NCI-H2081 treated with DMSO at 0.1 percent for 48 hours (cell line): ENCODE results near the gene TACC2.

ENCODE experiments used
- DNase-seq: peaks from one replicate; lab custom pipeline; 2025; lab: John Stamatoyannopoulos, UW

TACC2 gene

DNA sequence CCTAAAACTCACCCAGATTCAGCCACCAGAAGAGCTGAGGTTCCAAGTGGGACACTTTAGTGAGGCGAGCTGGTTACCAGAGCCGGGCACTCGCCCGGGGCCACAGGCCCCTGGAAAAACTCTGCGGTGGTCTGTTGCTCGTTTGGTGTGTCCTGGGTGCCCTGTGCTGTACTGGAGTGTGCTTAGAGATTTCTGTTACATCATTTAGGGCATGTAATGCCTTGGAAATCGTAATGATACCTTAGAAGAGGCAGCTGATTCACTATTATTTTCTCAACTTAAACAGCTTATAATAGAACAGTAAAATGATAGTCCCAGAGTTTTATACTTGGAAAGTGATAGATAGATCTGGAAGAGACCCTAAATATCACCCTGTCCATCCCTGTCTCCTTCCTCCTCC, 233.7 kb downstream of the TACC2 start:
- no peak for DNase-seq

DNA sequence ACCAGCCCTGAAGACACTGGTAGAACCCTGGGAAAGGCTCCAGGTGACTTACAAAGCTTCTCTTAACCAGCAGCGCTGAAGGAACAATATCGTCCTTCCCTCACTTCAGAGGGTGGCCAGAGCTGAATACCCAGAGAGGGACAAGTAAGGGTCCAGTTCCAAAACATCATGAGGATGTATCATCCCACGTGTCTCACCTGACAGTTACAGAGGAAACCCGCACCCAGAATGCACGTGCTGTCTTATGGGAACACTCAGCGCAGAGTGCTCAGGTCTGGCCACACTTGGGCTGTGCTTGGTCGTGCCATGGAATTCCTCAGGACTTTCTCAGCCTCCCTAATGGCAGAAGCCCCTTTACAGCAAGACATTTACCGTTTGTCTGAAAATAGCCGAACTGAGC, 235.2 kb downstream of the TACC2 start:
- no peak for DNase-seq

GRCh38 chr10:122225330-122225729, 236.4 kb downstream of the TACC2 start:
- no peak for DNase-seq

- DNase-seq, result no peak
These were observed 238.8 kb downstream of the TACC2 start for GRCh38 chr10:122227754-122228153.

DNA sequence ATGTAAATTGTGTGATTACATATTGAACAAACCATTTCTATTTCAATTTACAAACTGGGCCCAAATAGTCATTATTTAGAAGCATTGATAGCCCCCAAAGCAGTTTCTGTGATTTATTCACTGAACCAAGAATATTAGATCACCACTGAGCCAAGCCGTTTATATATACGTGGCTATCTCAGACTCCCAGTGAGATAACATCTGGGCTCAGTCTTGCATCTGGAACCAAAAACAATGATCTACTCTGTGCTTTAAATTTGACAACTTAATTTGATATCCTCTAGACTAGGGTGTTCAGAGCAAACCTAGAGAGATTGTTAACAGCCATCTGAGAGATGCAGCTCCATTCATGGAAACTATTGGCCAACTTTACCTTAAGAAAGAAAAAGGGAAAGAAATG, 240.7 kb downstream of the TACC2 start:
- no peak for DNase-seq

DNA sequence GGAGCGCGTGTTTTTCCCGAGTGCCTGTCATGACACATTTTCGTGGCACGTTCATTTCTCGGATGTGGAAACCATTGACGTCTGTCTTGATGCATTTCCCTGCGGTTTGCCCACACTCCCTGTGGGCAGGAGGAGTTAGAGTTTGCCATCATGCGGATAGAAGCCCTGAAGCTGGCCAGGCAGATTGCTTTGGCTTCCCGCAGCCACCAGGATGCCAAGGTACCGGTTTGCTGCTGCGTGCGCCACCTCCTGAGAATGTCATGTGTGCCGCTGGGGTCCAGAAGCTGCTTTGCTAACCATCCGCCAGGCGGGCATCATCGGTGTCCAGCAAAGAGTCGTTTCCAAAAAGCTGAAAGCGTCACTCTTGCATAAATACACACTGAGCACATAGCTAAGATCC, 241.3 kb downstream of the TACC2 start:
- DNase-seq, result no peak

- peak; percentile 26 for DNase-seq
These were observed 243.8 kb downstream of the TACC2 start for GRCh38 chr10:122232769-122233168.

GRCh38 chr10:122233857-122234348, 244.9 kb downstream of the TACC2 start:
- no peak for DNase-seq

- DNase-seq, result no peak
These were observed 245.5 kb downstream of the TACC2 start for GRCh38 chr10:122234416-122234815.

DNA sequence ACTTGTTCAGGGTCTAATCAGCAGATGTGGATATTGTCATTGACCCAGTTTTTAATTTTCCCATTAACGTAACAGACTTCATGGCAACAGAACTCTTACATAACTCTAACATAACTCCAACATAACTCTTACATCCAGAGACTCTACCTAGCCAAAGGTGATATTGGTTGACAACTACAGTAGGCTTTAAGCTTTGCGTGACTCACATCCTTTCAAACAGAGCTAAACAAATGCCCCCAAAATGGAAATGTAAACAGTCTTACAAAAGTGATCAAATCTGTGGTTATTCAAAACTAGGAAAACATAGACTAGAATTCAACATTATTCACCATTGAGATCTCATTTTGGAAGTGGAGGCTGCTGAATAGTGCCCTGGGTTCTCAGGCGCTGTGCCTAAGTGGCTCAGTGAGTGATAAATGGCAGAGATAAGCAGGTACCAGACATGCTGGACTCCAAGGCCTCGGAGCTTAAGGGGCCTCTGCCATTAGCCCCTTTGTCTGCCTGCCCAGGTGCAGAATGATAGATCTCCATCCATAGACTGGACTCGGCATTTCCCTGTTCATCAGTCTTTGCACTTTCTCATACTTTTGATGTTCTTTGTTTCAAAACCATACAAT, 247.8 kb downstream of the TACC2 start:
- DNase-seq, result peak; percentile 59

DNA sequence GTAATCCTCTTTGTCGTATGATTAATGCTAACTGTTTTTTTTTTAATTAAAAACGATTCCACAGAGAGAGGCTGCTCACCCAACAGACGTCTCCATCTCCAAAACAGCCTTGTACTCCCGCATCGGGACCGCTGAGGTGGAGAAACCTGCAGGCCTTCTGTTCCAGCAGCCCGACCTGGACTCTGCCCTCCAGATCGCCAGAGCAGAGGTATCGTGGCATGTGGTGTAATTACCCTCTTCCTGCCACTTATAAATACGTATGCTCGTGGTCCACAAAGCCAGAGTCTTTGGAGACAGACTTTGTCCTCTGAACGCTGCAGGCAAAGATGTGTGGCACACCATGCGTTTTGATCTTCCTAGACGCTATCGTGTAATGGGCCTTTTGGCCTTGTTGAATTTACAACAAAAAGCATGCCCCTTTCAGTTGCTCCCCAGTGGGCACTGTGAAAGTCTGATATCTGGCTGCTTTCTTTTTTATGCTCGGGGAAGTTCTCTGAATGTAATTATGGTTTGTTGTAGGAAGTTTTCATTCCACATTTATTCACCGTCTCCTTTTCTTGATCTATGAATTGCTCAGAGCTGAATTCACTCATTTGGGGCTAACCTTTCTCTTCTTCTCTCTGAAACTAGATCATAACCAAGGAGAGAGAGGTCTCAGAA, 248.5 kb downstream of the TACC2 start:
- no peak for DNase-seq

DNA sequence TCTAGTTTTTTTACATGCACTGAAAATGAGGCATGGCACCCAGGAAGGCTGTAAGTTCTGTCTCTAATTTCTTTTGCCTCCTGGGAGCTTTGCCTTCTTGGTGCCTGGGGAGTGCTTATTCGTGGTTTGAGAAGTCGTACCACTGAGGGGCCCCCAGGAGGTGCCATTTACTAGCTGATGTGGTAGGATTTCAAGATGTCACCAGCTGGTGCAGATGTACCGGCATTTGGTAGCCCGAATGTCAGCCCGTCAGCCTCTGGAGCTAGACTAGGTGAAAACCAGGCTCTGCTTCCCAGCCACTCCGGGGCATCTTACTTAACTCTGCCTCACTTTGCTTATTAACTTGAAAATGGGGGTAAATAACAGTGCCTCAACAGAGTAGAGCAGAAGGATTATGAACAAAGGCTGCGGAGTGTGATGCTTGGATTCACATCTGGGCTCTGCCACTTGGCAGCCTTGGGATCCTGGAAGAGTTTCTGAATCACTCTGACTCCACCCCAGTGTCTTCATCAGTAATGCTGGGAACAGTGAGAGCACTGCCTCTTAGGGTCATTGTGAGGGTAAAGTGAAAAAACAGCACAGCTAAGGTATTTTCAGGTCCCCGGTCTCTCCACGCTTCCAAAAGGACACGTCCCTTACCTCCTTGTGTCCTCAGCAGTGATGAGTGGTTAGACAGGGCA, 250.8 kb downstream of the TACC2 start:
- no peak for DNase-seq

DNA sequence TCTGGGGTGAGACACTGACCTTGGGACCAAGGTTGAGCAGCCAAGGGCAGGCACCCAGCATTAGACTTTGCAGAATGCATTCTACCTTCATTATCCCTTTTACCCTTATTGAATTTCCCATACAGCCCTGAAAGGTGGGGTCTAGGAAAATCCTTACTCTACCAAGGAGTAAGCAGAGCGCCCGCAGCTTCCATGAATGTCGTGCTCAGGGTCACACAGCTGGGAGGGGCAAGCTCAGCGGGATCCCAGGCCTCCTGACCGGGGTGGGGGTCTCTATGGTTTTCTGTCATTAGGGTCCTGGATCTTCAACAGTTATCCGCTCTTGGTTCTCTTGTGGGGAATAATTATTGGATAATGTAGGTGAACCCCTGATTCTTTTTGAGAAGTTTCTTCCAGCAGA, 251.4 kb downstream of the TACC2 start:
- DNase-seq, result no peak

DNA sequence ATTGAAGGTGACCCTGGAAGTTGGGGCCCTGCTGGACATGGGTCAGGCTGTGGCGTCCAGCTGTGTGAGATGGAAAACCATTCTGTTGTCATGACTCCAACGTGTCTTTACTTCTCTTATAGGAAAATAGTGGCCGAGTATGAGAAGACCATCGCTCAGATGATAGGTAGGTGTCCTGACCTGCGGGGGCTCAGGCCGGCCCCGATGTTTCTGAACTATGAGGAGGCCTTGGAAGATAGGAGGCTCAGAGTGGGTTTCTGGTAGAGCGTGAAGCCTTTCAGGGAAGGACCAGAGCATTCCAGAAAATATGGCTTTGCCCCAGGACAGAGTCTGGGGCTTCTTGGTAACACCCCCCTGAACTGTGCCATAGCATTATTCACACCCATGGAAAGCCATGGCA, 252.9 kb downstream of the TACC2 start:
- DNase-seq, result no peak

- no peak for DNase-seq
These were observed 254.6 kb downstream of the TACC2 start for GRCh38 chr10:122243550-122243949.

DNA sequence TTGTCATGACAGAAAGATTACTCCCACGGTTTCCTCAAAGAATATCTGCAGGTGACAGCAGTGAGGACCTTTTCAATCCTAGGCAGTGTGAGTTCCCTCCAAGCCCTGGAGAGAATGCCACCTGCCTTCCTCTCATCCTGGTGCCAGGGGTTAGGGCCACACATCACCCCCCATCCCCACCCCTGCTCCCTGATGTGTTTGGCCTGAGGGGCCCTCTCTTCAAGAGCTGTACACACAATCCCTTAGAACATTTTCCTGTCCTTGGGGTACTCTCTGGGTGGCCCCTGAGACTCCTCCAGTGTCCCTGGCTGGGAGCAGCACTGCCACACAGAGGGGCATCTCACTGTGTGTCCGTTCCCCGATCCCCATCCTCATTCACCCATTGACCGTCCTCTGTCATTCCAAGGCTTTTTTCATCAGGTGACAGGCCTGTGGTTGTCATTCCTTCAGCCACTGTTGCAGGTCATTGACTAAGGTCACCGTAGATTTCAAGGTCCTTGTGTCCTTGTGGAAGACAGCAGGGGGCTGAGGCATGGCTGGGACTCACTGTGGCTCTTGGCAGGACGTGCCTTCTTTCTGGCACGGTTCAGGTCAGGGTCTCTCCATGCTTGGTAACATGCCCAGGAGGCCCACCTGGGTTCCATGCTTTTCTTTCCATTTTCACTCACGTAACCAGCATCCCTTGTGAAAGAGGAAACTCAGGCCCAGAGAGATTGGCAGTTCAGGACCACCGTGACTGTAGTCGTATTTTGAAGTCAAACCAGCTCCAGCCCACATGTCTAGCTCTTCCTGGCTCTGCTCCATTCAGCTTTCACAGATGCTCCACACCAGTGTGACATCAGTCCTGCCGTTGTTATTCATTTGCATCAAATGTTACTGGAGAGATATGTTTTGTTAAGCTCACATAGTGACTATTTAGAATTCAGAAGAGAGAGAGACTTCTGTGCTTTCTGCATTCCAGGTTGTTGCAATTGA, 255.3 kb downstream of the TACC2 start:
- no peak for DNase-seq

DNA sequence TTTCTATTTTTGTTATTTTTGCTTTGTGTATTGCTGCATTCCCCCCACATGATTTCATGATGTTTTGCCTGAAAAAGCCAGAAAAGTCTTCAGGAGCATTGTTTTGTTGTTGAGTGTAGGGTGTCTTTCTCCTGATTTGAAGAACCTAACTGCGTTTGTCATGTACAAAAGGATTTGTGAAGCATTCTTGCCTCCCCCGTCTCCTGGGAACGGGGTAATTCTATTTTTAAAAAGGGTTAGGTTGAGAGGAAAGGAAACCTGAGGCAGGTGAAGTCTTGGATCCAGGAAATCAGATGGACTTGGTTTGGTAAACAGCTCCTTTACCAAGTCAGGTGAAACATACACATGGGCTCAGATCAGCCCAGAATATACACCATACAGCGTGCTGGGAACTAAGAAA, 256.2 kb downstream of the TACC2 start:
- no peak for DNase-seq

- no peak for DNase-seq
These were observed 256.9 kb downstream of the TACC2 start for GRCh38 chr10:122245897-122246296.

DNA sequence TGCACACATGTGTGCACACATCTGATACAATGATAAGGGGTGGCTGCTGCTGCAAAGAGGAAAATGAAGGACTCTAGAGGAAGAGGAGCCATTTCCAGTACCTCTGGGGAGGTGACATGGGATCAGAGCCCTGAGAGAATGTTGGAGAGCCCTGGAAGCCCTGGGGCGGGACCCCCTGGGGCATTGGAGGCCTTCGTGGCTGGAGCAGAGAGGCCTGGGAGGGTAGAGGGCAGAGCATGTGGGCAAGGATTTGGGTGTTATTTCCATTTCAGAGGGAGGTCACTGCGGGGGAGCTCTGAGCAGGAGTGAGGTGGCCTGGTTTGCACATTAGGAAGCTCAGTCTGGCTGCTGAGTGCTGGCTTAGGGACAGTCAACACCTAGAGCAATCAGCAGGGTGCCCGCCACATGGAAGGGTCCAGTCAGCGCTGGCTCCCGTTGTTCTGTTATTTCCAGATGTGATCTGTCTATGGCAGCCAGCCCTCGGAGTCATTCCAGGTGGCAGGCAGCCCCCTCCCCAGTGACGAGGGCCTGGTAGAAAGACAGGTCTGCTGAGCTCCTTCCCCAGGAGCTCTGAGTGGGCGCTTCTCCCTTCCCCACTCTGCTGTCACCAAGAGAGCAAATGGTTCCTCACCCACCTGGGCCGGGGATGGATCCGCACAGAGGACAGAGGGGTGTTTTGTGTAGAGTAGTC, 258.0 kb downstream of the TACC2 start:
- no peak for DNase-seq

- no peak for DNase-seq
These were observed 259.7 kb downstream of the TACC2 start for GRCh38 chr10:122248356-122249302.
